HepG2 (cell line): ENCODE results near the gene MYPN.

ENCODE experiments used
- NCOA2 ChIP-seq: sonication (generic); formaldehyde crosslinking; IDR thresholded peaks from 2 replicates; pipeline ENCODE4 v1.8.0; 2022; ENCODE audit warnings: inconsistent platforms
- RAD21 ChIP-seq: fragments of 450-650 bp; formaldehyde crosslinking; IDR thresholded peaks from 2 replicates; pipeline ENCODE4 v1.5.0; 2020; ENCODE audit warnings: mild to moderate bottlenecking
- ZNF124 ChIP-seq: sonication (generic); formaldehyde crosslinking; IDR thresholded peaks from 2 replicates; pipeline ENCODE4 v1.4.0; 2020; ENCODE audit warnings: missing genetic modification reagents

GRCh38 chr10:68179016-68179415 is 69.7 kb downstream of the MYPN start:
- TF ChIP-seq NCOA2 (CRISPR knock-in tag): no peak
- no peak for TF ChIP-seq RAD21 (CRISPR knock-in tag)
- TF ChIP-seq ZNF124 (CRISPR knock-in tag): no peak
